CD8-positive, alpha-beta memory T cell (primary cell): Measurements from ENCODE around the gene CERK. TPM values are rescaled to one million over a fixed set of nuclear protein-coding genes. Genes with fewer than 3 reads are reported as not detected.

Experiments used
- CTCF ChIA-PET: fragments of 350-600 bp; sonication (Branson Sonifier 250); formaldehyde crosslinking; loops from one replicate; lab custom pipeline; 2021; ENCODE audit warnings: antibody characterized with exemption; lab: Charles Lee
- POLR2A ChIA-PET: fragments of 350-600 bp; sonication (Branson Sonifier 250); formaldehyde crosslinking; loops from one replicate; lab custom pipeline; 2021; ENCODE audit warnings: antibody characterized with exemption; lab: Charles Lee
- DNase-seq, 5 donors: peaks; one replicate each; pipeline versions ENCODE4 v3.0.0 to v3.0.0-alpha.2; 2020 to 2022; ENCODE audit warnings: mixed read lengths in 1 of 5
- H3K27ac ChIP-seq: one replicate; pipeline ENCODE4 v1.7.0; 2013; ENCODE audit warnings: low read depth, mild to moderate bottlenecking, low read length, moderate library complexity
- H3K27me3 ChIP-seq: 2 replicates; pipeline ENCODE4 v1.7.0; 2013; ENCODE audit warnings: low read length, mild to moderate bottlenecking; ENCODE audit not compliant: insufficient read depth, poor library complexity, severe bottlenecking
- H3K36me3 ChIP-seq: 2 replicates; pipeline ENCODE4 v1.7.0; 2013; ENCODE audit warnings: mild to moderate bottlenecking, low read length, moderate library complexity; ENCODE audit not compliant: insufficient read depth
- H3K4me1 ChIP-seq: 2 replicates; pipeline ENCODE4 v1.7.0; 2013; ENCODE audit warnings: mild to moderate bottlenecking, low read length, moderate library complexity; ENCODE audit not compliant: insufficient read depth
- H3K4me3 ChIP-seq: 2 replicates; pipeline ENCODE4 v1.7.0; 2013; ENCODE audit warnings: mild to moderate bottlenecking, low read length
- H3K9me3 ChIP-seq: 2 replicates; pipeline ENCODE4 v1.7.0; 2013; ENCODE audit warnings: mild to moderate bottlenecking, low read length
- H3K27ac Mint-ChIP-seq, 8 donors: one replicate each; pipeline ENCODE4 v1.8.0; 2020 to 2021; ENCODE audit warnings: mixed read lengths in 8 of 8, mild to moderate bottlenecking in 6 of 8, inconsistent platforms in 3 of 8, moderate library complexity in 3 of 8
- H3K27me3 Mint-ChIP-seq, 2 donors: one replicate each; pipeline ENCODE4 v1.8.0; 2020 to 2021; ENCODE audit warnings: mixed read lengths in 2 of 2, mild to moderate bottlenecking in 1 of 2, moderate library complexity in 1 of 2
- H3K36me3 Mint-ChIP-seq, 3 donors: one replicate each; pipeline ENCODE4 v1.8.0; 2020 to 2021; ENCODE audit warnings: mixed read lengths in 3 of 3, inconsistent platforms in 1 of 3, mild to moderate bottlenecking in 1 of 3
- H3K4me1 Mint-ChIP-seq, 3 donors: one replicate each; pipeline ENCODE4 v1.8.0; 2020 to 2021; ENCODE audit warnings: mixed read lengths in 3 of 3, inconsistent platforms in 1 of 3, mild to moderate bottlenecking in 1 of 3
- H3K4me3 Mint-ChIP-seq, 7 donors: one replicate each; pipeline ENCODE4 v1.8.0; 2020 to 2021; ENCODE audit warnings: mixed read lengths in 7 of 7, mild to moderate bottlenecking in 6 of 7, moderate library complexity in 4 of 7, inconsistent platforms in 2 of 7
- H3K9me3 Mint-ChIP-seq, 5 donors: one replicate each; pipeline ENCODE4 v1.8.0; 2020 to 2022; ENCODE audit warnings: mixed read lengths in 5 of 5, mild to moderate bottlenecking in 3 of 5, moderate library complexity in 2 of 5, inconsistent platforms in 1 of 5
- polyA plus RNA-seq: library from polyadenylated mRNA; unstranded; fragments of 300-500 nt; fragmentation: Illumina TruSeq; gene quantifications from one replicate; pipeline ENCODE4 v1.2.3, GENCODE V29; 2021
- total RNA-seq, 2 experiments: library from RNA; stranded (reverse); gene quantifications; one replicate each; pipeline ENCODE4 v1.2.3, GENCODE V29; 2021

The CERK gene
- total and polyA plus RNA-seq, 3 experiments from 2014 or later = 64.3 to 108 (median 64.5) TPM

DNA sequence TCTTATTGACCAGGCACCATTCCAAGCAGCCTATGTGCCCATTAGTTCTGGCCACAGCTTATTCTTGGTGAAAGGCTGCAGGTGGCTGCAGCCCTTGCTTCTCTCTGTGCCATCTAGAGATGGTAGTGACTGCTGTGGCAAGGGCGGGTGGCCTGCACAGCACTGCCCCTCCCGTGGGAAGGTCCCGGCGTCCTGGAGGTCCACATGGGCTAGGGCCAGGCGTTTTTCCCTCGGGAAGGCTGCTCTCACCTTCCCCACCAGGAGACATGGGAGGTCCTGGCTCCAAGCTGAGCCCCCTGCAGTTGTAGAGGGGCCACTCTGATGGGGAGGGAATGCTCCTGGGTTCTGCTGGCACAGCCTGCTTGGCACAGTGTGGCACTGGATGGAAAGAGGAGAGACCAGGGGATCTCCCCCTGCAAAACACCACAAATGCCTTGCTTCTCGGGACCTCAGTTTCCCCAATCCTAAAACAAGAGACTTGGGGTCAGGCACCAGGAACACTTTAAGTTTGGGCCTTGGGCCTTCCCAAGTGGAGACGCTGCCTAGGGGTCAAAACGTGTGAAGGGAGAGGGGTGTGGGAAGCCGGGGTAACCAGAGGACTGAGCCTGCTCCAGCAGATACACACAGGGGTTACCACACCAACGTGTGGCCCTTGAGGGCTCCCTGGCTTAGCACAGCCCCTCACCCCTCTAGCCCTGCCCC, 14.4 kb upstream of the CERK start:
- no peak overlapping the region for H3K4me3 ChIP-seq
- H3K36me3 Mint-ChIP-seq = peaks cover 0 to 1% (median 0%) of the 10 kb centered on the region in 3 donors
- no peak for DNase-seq
- H3K4me3 Mint-ChIP-seq = no peak overlapping the region
- peaks cover 0 to 4% (median 0%) of the 10 kb centered on the region in 5 donors for H3K9me3 Mint-ChIP-seq
- H3K4me1 ChIP-seq = peaks cover 27% of the 10 kb centered on the region
- H3K27me3 ChIP-seq = no peaks in the 10 kb centered on the region
- peaks cover 26 to 37% (median 34%) of the 10 kb centered on the region in 3 donors for H3K4me1 Mint-ChIP-seq
- H3K27ac ChIP-seq = no peak overlapping the region
- POLR2A ChIA-PET = no interaction called here
- CTCF ChIA-PET = interaction anchor here (0.8 kb wide), 1 partner anchor 9 kb away, joined by 3 read pairs; no protein-coding TSS in a partner anchor
- H3K27me3 Mint-ChIP-seq = no peaks in the 10 kb centered on the region
- no peaks in the 10 kb centered on the region for H3K36me3 ChIP-seq
- H3K9me3 ChIP-seq = peaks cover 4% of the 10 kb centered on the region
- H3K27ac Mint-ChIP-seq = peak overlapping the region in 1 of 8 donors; percentile 46

DNA sequence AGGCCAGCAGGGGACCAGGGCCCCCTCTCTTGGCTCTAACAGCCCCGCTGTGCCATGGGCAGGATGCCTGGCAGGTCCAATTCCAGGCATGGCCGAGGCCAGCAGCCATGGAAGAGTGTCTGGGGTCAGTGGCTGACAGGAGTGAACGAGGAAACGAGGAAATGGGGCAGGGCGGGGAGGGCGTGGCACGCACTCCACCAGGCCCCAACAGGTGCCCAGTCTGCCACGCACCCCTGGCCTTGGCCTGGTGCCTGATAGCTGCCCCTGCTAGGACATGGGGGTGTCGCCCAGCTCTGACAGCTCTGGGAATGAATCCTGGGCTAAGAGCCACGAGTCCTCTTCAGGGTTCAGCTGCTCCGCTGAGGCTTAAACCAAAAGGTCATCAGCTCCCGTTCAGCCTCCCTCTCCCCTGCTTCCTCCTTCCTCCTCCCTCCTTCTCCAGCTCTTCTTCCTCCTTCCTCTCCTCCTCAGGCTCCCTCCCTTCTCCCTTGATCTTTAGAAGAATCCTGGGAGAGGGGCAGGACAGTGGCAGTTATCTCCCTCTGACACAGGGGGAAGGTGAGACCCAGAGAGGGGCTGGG, 12.9 kb upstream of the CERK start:
- ChIA-PET POLR2A (interaction anchor here (1.2 to 3.0 kb wide), 4 partner anchors 10 to 41 kb away, joined by 3 to 23 read pairs (median 12); partner anchors contain the start of gene TBC1D22A), CTCF (interaction anchor here (0.6 to 3.3 kb wide), 3 partner anchors 8 to 50 kb away, joined by 3 to 24 read pairs (median 4); partner anchors contain the start of gene TBC1D22A)
- Histone ChIP-seq H3K27ac (no peak overlapping the region), H3K4me1 (peaks cover 27% of the 10 kb centered on the region), H3K36me3 (no peaks in the 10 kb centered on the region), H3K27me3 (no peaks in the 10 kb centered on the region), H3K4me3 (no peak overlapping the region), H3K9me3 (no peaks in the 10 kb centered on the region)
- Mint-ChIP-seq H3K27me3 (no peaks in the 10 kb centered on the region), H3K27ac (peak overlapping the region in 7 of 8 donors; percentile 94 to 98 (median 96)), H3K9me3 (no peaks in the 10 kb centered on the region), H3K36me3 (no peaks in the 10 kb centered on the region), H3K4me1 (peaks cover 21 to 37% (median 30%) of the 10 kb centered on the region in 3 donors), H3K4me3 (peak overlapping the region in 1 of 7 donors; percentile 61)
- DNase-seq = no peak

DNA sequence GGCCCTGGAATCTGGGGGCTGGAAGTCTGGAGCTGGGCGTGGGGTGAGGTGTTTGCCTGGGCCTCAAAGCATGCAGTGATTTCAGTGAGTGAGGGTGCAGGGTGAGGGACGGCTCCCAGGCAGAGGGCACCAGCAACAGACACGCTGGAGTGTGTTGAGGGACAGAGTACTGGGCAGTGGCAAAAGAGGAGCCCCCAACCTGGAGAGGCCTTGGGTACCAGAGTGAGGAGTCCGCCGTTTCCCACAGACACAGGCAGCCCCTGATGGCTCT, 12.4 kb upstream of the CERK start:
- H3K27ac Mint-ChIP-seq = peak overlapping the region; percentile 92 to 98 (median 96)
- no peak for DNase-seq
- H3K27me3 Mint-ChIP-seq = no peaks in the 10 kb centered on the region
- H3K4me3 ChIP-seq = no peak overlapping the region
- H3K27me3 ChIP-seq = no peaks in the 10 kb centered on the region
- H3K9me3 ChIP-seq = no peaks in the 10 kb centered on the region
- CTCF ChIA-PET = interaction anchor here (2.3 to 3.3 kb wide), 2 partner anchors 8 to 53 kb away, joined by 13 to 24 read pairs; no protein-coding TSS in a partner anchor
- peak overlapping the region; percentile 27 for H3K27ac ChIP-seq
- no peaks in the 10 kb centered on the region for H3K36me3 ChIP-seq
- H3K36me3 Mint-ChIP-seq = no peaks in the 10 kb centered on the region
- H3K4me1 Mint-ChIP-seq = peaks cover 21 to 37% (median 30%) of the 10 kb centered on the region in 3 donors
- peak overlapping the region in 1 of 7 donors; percentile 78 for H3K4me3 Mint-ChIP-seq
- peaks cover 27% of the 10 kb centered on the region for H3K4me1 ChIP-seq
- H3K9me3 Mint-ChIP-seq = no peaks in the 10 kb centered on the region
- POLR2A ChIA-PET = interaction anchor here (1.2 to 3.0 kb wide), 4 partner anchors 10 to 41 kb away, joined by 3 to 23 read pairs (median 12); partner anchors contain the start of gene TBC1D22A

DNA sequence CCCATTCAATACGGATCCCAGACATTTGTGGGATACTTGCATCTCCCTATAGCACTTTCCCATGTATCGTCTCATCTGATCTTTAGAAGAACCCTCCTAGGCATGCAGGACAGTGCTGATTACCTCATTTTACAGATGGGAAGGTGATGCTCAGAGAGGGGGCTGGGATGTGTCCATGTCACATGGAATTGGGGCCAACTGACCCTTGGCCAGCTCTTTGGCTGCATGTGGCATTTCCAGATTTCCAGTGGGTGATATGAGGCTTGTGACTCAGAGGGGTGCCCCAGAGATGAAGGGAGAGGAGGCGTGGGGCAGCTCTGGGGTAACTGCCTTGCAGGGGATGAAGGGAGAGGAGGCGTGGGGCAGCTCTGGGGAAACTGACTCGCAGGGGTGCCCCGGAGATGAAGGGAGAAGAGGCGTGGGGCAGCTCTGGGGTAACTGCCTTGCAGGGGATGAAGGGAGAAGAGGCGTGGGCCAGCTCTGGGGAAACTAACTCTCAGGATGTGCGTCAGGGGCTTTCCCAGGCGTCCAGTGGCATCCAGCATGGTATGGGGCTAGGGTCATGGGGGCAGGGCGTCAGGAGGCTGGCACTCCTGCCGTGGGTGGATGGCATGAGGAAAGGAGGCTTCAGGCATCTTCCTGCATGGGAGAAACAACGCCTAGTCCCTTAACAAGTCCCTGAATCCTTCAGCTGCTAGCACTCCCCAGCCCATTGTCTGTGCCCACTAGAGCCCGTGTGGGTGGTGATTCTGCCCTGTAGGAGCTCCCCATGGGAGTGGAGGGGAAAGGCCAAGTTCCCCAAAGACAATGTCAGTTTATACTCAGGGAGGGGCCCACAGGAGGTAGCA, 11.9 kb upstream of the CERK start:
- H3K27me3 Mint-ChIP-seq = no peaks in the 10 kb centered on the region

DNA sequence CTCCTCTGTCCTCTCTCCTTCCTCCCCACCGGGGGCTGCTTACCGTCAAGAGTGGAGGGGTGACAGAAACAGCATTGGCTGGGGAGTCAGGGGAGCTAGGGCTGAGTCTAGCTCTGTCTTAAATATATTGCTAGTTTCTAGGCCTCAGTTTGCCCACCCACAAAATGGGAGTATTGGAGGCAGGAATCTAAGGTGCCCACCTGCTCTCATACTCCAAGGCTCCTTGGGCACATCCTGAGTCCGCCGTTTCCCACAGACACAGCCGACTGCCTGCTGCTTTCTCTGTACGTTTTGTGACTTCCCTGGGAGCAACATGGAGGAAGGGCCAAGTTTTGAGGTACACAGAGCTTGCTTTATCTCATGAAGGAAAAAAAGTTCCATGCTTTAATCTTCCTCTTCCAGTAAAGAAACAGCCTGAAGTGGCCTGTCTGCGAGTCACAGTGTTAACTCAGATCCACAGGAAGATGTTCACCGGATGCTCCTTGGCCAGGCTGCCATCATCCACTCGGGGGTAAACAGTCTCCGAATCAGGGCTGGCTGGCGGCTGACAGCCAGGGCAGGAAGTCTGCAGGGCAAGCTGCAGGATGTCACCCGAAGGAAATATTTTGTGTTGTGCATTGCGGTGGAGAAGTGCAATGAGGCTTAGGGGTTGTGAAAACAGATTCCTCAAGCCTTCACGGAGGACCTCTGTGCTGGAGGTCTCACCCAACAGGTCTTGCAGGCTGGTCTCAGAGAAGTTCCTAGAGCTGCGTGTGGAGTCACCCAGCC, 11.0 kb upstream of the CERK start:
- H3K36me3 ChIP-seq = no peaks in the 10 kb centered on the region
- H3K4me3 ChIP-seq = peak overlapping the region; percentile 52
- no peaks in the 10 kb centered on the region for H3K9me3 ChIP-seq
- H3K4me1 ChIP-seq = peaks cover 27% of the 10 kb centered on the region
- H3K27me3 Mint-ChIP-seq = no peaks in the 10 kb centered on the region
- peaks cover 21 to 33% (median 26%) of the 10 kb centered on the region in 3 donors for H3K4me1 Mint-ChIP-seq
- H3K9me3 Mint-ChIP-seq = no peaks in the 10 kb centered on the region
- CTCF ChIA-PET = interaction anchor here (0.8 to 3.3 kb wide), 8 partner anchors 10 to 185 kb away, joined by 3 to 24 read pairs (median 6); partner anchors contain the start of genes CERK and TBC1D22A
- POLR2A ChIA-PET = interaction anchor here (0.7 to 3.0 kb wide), 6 partner anchors 10 to 1312 kb away, joined by 3 to 23 read pairs (median 6); partner anchors contain the start of gene TBC1D22A
- DNase-seq = peak; percentile 45 to 83 (median 59)
- H3K27ac Mint-ChIP-seq = peak overlapping the region; percentile 94 to 98 (median 96)
- H3K27ac ChIP-seq = peak overlapping the region; percentile 36
- H3K4me3 Mint-ChIP-seq = peak overlapping the region; percentile 32 to 86 (median 80)
- no peaks in the 10 kb centered on the region for H3K27me3 ChIP-seq
- no peaks in the 10 kb centered on the region for H3K36me3 Mint-ChIP-seq

More for the DNA sequence above, 11.9 kb upstream of the CERK start:
- no peaks in the 10 kb centered on the region for H3K36me3 Mint-ChIP-seq
- ChIA-PET POLR2A (interaction anchor here (1.0 to 3.0 kb wide), 5 partner anchors 11 to 42 kb away, joined by 3 to 23 read pairs (median 7); partner anchors contain the start of gene TBC1D22A), CTCF (interaction anchor here (0.8 to 3.3 kb wide), 7 partner anchors 9 to 186 kb away, joined by 3 to 24 read pairs (median 6); partner anchors contain the start of genes CERK and TBC1D22A)
- Histone ChIP-seq H3K27ac (peak overlapping the region; percentile 36), H3K27me3 (no peaks in the 10 kb centered on the region), H3K9me3 (no peaks in the 10 kb centered on the region), H3K36me3 (no peaks in the 10 kb centered on the region), H3K4me3 (peak overlapping the region; percentile 52), H3K4me1 (peaks cover 27% of the 10 kb centered on the region)
- no peaks in the 10 kb centered on the region for H3K9me3 Mint-ChIP-seq
- peak overlapping the region; percentile 94 to 98 (median 96) for H3K27ac Mint-ChIP-seq
- H3K4me1 Mint-ChIP-seq = peaks cover 21 to 37% (median 30%) of the 10 kb centered on the region in 3 donors
- no peak for DNase-seq
- H3K4me3 Mint-ChIP-seq = peak overlapping the region; percentile 32 to 86 (median 80)

DNA sequence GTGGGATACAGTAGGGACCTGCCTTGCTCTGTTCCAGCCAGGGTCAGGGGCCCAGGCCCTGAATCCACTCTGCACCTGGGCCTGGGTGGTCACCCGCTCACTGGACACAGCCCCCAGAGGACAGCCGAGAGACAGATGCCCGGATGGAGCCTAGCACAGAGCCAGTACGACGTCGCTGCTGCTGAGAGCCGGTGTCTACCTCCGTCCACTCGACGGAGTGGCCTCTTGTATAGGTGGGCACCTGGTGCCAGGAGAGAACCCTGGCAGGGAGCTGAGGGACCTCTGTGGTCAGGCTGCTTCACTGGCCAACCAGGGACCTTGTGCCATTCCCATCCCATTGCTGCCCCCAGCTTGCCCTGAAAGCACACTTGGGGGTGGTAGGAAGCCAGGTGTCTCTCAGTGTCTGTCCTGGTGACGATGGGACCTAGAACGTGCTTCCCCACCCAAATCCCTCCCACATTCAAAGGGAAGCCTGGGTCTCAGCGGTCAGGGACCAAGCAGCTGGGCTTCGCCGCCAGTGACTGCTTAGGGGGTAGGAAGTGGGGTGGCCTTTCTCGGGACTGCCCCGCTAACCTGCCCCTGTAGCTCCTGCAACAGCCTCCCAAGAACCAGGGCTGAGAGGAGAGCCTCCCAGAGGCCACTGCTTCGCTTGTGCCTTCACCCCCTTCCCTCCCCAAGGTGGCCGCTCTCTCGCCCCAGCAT, 10.3 kb upstream of the CERK start:
- Histone ChIP-seq H3K4me3 (peak overlapping the region; percentile 52), H3K4me1 (peaks cover 27% of the 10 kb centered on the region), H3K27ac (peak overlapping the region; percentile 36), H3K9me3 (no peaks in the 10 kb centered on the region), H3K36me3 (no peaks in the 10 kb centered on the region), H3K27me3 (no peaks in the 10 kb centered on the region)
- H3K27ac Mint-ChIP-seq = peak overlapping the region in 7 of 8 donors; percentile 94 to 98 (median 96)
- peaks cover 21 to 32% (median 26%) of the 10 kb centered on the region in 3 donors for H3K4me1 Mint-ChIP-seq
- DNase-seq = no peak
- no peaks in the 10 kb centered on the region for H3K9me3 Mint-ChIP-seq
- ChIA-PET POLR2A (interaction anchor here (0.5 to 3.0 kb wide), 5 partner anchors 9 to 1313 kb away, joined by 3 to 23 read pairs (median 5); partner anchors contain the start of gene TBC1D22A), CTCF (interaction anchor here (0.9 to 3.3 kb wide), 7 partner anchors 9 to 185 kb away, joined by 3 to 24 read pairs (median 6); partner anchors contain the start of genes CERK and TBC1D22A)
- peak overlapping the region in 2 of 7 donors; percentile 80 to 86 for H3K4me3 Mint-ChIP-seq
- no peaks in the 10 kb centered on the region for H3K27me3 Mint-ChIP-seq
- H3K36me3 Mint-ChIP-seq = no peaks in the 10 kb centered on the region
